SKM-1 (cell line): ENCODE data around the gene CAPN13.
A peak's percentile ranks its signal among the peaks of the same experiment; 100 is the strongest.

Experiments
- DNase-seq: peaks from one replicate; lab custom pipeline; 2025; ENCODE audit not compliant: unreplicated experiment; lab: John Stamatoyannopoulos, UW

CAPN13 gene, protein sequence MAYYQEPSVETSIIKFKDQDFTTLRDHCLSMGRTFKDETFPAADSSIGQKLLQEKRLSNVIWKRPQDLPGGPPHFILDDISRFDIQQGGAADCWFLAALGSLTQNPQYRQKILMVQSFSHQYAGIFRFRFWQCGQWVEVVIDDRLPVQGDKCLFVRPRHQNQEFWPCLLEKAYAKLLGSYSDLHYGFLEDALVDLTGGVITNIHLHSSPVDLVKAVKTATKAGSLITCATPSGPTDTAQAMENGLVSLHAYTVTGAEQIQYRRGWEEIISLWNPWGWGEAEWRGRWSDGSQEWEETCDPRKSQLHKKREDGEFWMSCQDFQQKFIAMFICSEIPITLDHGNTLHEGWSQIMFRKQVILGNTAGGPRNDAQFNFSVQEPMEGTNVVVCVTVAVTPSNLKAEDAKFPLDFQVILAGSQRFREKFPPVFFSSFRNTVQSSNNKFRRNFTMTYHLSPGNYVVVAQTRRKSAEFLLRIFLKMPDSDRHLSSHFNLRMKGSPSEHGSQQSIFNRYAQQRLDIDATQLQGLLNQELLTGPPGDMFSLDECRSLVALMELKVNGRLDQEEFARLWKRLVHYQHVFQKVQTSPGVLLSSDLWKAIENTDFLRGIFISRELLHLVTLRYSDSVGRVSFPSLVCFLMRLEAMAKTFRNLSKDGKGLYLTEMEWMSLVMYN

DNA sequence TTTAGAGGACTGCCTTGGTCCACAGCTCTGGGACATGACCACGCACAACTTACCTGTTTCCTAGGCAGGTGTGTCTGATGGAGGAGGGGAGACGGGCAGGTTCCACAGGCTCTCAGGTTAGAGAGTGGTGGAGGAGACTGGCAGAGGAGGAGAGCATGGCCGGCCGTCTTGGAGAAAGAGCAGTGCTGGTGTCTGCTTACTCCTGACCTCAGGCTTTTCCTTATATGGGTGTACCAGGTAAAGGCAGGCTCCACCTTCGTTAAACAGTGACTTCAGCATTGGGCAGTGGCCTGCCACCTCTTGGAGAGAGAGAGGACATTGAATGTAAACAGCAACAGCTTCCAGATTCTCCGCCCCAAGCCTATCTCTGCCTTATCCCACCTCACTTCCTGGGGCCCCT, at the start of gene CAPN13:
CAPN13 (minus strand) TSS at position 198 of the 400 bp plus-strand sequence. CDS start 20,121 bp downstream, outside the sequence.
- DNase-seq = no peak

DNA sequence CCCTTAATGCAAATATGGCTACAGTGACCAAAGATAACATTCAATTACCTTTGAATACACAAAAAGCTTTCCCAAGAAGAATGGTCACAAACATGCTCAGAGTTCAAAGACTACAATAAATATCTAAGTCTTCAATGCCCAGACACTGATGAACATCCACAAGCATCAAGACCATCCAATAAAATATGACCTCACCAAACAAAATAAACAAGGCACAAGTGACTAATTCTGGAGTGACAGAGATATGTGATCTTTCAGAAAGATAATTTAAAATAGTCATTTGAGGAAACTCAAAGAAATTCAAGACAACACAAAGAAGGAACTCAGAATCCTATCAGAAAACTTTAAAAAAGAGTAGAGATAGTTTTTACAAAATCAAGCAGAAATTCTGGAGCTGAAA, 40.6 kb upstream of the CAPN13 start:
- DNase-seq = no peak

DNA sequence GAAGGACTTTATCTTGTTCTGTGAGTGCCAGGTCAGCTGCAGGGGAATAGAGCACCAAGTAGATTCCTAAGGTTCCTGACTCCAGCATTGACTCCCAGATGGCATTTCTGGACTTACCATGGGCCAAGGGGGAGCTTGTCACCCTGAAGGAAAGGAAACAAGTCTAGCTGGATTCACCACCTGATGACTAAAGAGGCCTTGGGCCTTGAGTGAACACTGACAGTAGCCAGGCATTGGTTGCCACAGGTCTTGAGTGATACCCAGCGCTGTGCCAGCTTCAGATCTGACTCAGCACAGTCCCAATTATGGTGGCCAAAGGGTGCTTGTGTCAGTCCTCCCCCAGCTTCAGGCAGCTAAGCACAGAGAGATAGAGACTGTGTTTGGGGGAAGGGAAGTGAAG, 40.1 kb upstream of the CAPN13 start:
- DNase-seq = no peak

DNA sequence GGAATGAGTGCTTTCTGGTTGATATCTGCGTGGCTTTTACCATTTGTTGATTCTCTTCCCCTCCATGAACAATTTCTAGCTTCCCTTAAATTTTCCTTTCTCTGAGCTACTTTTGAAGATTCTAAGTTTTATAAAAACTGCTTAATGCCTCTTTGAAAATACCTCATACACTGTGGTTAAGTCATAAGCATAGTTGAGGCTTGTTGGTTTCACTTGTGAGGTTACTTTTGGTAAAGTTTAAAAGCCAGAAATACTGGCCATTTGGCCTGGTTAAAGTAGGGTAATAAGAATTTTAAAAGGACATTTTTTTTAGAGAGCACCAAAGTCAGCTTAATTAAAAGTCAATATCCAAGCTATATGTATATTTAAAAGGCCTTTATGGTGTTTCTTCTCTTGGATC, 21.3 kb upstream of the CAPN13 start:
- no peak for DNase-seq

DNA sequence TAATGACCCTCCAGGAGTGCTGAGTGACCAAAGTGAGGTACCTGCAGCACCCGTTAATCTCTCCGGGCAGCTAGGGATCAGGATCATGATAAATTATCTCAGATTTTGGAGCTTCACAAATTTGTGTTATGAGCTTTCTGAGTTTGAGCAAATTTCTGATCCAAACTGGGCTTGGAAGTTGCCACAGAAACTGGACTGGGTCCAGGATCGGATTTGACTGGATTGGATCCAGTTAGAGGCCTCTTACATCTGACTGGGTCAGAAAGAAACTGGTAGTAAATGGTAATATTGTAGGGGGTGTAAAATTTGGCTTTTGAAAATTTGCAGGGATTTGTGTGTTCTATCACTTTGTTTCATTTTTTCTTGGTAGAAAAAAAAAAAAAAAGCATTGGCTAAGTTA, 19.7 kb upstream of the CAPN13 start:
- no peak for DNase-seq

DNA sequence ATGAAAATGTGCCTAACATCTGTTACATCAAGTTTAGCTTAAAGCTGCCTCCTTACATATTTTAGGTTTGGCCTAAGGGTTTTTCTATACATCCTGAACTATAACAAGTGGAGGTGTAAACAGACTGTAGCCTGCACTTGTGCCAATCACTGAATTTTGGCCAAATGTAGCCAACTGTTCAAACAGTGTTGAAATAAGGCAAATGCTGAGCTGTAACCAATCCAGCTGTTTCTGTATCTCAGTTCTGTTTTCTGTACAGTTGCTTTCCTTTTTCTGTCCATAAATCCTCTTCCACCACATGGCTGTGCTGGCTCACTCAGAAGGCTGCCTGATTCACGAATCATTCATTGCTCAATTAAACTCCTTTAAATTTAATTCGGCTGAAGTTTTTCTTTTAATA, 19.2 kb upstream of the CAPN13 start:
- DNase-seq = no peak

DNA sequence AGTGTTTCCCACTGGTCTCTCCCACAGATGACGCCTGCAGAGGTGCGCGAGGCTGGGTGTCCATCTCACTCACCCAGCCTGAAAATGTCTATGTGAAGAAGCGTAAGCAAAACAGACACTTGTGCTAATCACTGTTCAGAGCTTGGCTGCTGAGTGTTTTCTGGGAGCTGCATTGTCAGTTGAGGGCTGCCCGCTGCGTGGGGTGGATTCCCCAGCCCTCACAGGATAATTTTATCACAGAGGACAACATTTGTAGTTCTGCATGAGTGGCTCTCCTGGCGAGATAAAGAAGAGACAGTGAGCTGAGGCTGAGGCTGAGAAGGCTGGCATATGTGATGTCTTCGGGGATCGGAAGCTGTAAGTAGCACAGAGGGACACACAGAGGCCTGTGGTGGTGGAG, 16.2 kb upstream of the CAPN13 start:
- no peak for DNase-seq

DNA sequence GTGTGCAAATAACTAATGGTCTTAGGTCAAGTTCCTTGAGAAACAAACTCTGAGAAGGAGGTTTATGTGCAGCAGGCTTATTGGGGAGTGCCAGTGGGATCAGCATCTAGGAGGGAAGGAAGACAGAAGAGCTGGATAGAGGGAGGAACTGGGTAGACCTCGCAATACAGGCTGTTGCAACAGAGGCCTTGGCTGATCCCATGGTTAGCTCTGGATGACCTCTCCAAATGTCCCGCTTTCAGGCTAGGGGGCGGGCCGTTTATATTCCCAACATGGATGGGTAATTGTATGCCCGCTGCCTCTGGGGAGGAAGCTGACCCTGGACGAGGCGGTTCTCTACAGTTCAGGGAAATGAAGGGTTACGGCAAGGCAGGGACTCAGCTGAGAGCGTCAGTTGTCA, 14.7 kb upstream of the CAPN13 start:
- no peak for DNase-seq

DNA sequence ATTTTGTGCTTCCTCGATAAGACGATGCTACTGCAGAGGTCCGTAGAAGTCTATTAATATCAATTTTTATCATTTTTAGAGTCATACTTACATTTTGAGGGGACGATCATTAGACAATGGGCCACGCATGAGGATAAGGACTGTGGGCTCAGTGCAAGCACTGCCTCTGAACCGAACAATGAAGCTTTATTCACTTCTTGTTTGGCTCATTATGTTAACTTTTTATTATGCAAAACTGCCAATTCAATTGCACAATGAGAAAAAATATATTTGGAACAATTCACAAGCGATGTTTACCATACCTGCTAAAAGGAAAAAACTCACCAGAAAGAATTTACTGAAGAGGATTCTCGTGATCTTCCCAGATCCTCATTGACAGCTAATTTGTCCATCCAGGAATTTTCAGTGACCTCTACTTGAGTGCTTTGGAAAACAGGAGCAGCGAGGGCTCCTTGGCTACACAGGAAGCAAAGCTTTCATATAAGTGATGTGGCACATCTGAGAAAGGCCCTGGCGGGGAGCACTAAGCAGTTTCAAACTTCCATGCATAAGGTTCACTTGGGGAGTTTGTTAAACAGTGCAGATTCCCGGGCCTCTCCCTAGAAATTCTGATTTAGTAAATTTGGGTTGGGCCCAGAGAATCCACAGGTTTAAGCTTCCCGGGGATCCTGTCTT, 13.3 kb upstream of the CAPN13 start:
- DNase-seq = no peak

DNA sequence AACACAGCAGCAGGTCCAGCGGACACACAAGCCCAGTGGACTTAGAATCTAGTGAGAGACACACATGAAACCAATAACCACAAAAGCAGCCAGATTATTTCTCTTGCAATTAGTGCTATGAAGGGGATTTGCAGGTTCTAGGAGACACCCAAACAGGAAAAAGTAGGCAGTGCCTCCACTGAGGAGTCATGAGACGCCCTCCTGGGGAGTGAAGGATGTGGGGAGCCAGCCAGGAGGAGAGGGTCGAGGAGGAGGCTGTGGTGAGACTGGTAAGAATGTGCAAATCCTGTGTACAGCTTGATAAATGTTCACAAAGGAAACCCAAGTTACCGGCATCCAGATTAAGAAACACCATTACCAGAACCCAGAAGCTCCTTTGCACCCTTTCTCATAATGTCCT, 2.7 kb upstream of the CAPN13 start:
- DNase-seq = no peak

DNA sequence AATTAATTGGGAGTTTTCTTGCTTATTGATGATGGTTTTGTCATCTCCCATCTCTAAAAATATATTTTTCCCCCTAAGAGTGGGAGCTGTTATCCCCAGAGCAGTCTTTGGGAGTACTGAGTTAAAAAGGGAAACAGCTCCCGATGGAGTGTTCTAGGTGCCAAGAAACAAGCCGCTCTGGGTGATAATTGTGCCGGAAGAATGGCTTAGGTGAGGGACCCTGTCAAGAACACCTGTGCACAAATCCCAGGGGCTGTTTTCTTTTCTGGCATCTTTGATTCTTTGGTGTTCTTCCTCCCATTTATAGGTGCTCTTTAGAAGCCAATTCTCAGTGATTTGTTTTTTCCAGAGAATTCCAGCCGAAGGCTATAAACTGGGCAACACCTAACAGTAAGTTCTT, 1.4 kb upstream of the CAPN13 start:
- no peak for DNase-seq

DNA sequence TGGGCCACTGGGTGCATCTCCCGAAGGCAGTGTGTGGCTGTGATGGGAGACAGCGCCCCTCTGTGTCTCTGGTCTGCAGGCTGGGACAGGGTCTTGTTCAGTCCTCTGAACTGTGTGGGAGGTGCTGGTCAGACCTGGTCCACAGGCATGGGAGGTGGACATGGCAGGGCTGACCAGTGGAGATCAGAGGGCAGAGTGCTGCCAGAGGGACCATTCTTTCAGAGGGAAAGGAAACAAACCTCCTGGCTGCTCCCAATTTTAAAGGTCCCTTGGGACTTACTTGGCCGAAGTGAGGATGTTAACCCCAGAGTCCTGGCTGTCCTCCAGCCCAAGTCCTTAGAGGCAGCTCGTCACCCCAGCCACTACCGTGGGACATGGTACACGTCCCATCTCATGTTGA, 4.0 kb downstream of the CAPN13 start:
- DNase-seq = no peak

DNA sequence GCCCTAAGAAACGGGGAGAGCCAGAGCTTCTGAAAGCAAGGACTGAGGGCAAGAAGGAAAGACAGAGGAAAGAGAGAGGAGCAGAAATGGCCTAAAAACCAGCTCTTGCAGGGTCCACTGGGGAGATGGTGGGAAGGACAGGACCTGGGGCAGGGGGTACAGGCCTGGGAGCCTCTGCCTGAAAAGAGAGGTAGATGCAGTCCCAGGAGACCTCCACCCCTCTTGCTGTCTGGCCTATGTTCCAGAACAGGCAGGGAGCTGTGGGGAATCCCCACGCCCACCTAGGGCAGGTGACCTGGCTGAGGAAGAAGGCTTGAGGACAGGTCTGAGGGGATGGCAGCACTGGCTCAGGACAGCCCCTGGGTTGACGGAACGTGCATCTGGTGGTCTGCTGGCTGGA, 4.6 kb downstream of the CAPN13 start:
- DNase-seq = no peak

DNA sequence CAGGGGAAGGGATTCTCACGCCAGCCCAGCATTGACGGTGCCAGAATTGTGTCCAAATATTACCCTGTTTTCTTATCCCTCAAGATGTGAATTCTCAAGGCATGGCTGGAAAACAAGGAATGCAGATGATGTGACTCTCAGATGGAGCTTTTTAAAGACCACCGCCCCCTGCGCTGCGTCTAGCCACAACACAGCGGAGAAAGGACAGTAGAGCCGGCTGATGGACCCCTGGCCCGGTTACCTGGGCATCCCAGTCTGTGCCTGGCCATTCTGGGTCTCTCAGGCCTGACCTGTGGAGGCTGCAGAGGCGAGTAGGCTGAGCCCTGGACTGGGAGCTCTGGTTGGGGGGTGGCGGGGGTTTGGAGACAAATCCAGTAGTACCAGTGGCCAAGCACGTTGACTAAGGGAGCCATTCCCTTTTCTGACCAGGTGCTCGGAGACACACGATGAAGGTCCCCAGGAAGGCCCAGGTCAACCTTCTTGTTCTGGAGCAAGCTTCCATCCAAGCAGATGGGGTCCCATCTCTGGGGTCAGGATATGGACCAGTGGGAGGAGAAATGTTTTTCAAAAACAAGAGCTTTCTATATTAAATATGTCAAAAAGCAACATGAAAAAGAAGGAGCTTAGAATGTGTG, 5.3 kb downstream of the CAPN13 start:
- no peak for DNase-seq

DNA sequence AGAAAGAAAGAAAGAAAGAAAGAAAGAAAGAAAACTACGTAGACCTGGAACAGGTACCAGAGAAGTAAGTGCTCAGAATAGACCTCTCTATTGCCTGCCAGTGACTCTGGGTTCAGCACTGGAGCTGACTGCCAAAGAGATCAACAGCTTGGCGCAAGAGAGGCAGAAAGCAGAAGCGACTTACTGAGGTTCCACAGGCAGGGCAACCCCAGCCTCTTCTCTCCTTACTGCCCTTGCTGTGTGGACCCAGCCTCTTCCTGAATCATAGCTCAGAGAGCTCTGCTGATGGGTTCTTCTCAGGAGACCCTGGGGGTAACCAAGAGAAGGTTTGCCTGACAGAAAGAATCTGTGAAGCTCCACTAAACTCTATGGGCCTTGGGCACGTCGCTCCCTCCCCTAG, 7.1 kb downstream of the CAPN13 start:
- DNase-seq = no peak

DNA sequence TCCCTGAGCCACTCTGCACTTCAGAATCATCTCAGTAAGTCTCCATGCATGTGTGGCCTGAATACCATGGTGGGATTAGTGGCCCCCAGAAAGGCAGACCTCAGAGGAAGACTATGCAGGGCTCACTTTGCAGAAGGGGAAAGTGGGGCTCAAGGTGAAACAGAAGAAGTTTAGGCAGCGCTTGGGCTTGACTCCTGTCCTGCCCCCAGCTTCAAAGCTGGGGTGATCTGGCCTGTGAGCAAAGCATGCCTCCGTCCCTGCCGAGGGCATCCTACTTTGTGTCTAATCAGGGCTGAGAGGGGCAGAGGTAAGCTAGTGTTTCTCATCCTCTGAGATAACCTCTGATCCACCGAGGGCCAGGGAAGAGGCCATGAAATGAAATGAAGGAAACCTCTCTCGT, 7.9 kb downstream of the CAPN13 start:
- DNase-seq = no peak

DNA sequence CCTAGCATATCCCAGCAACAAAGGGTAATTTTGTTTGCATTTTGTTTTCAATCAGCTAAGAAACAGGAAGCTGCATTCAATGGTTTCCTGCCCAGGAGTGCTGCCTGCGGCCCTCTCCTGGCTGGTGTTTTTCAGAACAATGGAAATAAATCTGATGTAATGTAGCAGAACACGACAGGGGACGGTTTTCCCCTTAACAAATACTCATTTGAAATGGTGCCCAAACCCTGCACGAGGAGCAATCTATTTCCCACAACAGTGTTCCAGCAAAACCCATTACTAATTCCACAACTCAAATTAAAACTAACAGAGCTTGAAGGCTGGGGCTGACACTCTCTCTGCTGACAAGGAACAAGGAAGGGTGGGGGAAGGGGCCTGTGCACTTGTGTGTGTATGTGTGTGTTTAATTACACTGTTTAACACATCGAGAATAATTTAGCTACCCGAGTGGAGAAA, 8.7 kb downstream of the CAPN13 start:
- DNase-seq = no peak

DNA sequence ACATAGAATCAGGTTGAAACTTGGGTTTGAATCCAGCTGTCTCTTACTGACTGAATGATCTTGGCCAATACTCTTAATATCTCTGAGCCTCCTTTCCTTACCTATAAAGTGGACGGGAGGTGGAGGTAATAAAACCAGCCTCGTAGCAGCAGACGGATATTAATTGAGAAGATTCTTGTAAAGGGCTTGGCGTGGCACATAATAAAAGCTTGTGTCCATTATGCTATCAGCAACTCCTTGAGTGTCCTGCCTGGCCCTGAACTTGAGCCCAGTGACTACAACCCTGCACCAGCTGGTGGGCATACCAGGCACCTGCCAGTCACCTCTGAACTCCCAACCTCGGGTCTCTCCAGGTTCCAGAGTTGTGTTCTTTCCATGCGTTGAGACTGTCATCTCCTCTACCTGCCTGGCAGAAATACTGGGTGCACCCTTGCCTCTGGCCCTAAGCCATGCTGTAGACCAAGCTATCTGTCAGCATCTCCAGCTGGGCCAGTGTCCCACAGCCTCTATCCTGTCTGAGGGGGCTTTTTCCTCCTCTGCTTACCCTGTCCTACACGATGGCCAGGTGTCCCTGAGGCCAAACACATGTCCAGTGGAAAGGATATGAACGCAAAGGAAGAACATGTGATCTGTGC, 9.7 kb downstream of the CAPN13 start:
- DNase-seq = no peak

DNA sequence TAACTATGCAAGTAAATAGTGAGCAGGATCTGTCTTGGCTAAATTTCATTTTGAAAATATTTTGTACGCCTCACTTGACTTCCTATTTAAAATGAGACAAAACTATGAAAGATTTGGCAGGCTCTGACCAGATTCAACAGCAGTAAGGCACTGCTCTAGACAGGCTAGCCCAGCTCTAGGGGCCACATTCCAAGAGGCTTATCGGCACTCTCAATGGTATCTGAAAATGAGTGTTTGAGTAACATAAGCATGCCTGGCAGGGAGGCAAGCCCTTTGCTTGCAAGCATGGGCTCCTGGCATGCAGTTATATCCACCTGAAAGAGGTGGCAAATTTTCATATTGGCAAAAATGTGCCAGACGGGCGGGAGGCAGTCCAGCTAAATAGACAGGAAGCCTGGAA, 10.5 kb downstream of the CAPN13 start:
- no peak for DNase-seq

DNA sequence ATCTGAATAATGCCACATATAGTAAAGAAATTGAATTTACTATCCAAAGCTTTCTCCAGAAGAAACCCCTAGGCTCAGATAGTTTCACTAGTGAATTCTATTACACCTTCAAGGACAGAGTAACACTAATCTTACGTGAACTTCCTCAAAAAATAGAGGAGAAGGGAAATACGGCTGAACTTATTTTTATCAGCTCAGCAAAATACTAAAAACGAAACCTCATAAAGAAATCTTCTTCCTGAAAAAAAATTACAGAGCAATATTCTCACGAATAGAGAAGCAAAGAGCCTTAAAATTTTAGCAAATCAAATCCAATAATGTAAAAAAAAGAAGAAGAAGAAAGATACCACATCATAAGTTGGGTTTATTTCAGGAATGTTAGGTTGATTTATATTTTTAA, 14.7 kb downstream of the CAPN13 start:
- DNase-seq = peak; percentile 3

DNA sequence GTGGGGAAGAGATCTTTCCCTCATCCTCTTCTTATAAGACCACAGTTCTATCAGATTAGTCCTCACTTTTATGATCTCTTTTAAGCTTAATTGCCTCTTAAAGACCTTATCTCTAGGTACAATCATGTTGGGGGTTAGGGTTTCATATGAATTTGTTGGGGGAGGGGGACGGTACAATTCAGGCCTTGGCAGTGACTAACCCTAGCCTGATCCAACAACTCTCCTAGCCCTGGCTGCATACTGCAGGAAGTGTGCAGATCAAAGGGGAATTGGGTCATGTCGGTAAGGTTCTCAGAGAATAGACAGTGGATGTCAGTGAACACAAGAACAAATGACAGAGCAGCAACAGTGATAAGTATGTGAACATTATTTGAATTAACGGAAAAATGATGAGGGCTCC, 16.4 kb downstream of the CAPN13 start:
- no peak for DNase-seq
